Measurements from ENCODE around the gene ELL2.
A peak's percentile ranks its signal among the peaks of the same experiment; 100 is the strongest.
"Not testable (repeated sequence)": the region's sequence is repeated elsewhere in the genome, so short reads cannot be mapped to it uniquely, and the experiment has no call there.

ELL2 gene

GRCh38 chr5:95859661-95860060 is 102.0 kb downstream of the ELL2 start:
- no peak for DNase-seq (ENCODE audit: low read depth)

DNA sequence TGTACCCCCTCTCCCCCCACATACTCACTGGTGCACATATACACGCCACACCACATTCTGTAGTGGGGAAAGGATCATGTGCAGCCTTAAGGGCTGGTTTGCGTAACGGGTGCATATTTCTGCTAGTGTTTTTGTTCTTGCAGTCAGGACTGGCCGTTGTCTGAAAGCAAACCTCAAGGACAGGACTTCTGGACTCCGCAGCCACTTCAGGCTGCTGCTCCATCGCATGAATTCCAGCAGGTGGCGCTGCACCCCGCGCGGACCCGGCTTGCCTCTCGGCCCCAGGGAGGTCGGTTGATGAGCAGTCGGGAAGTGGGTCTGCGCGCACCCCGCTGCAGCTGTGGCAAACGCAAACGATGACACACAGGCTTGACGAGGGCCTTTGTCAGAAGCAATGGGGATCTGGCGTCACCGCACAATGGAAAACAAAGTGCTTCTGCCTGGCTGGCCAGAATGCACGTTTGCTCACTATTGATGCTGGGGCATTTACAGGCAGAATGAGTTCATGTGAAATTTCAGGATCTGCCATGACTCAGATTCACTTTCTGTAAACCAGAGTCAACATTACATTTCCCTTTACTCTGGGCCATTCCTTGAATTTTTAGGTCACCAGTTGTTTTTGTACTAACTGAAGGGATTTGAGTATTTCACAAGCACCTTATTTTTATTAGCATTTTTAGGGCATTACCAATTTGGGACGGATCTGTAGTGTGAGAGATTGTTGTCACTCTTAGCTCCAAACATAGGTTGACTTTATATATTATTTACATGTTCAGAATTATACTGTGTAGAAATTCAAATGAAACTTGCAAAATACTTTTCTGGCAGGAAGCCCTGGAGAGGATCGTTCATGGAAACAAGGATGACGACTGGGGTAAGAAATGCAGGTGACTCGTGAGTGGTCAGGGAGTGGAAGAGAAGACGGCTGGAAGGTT is 102.7 kb downstream of the ELL2 start:
- DNase-seq (ENCODE audit: low read depth) = peak; percentile 92

DNA sequence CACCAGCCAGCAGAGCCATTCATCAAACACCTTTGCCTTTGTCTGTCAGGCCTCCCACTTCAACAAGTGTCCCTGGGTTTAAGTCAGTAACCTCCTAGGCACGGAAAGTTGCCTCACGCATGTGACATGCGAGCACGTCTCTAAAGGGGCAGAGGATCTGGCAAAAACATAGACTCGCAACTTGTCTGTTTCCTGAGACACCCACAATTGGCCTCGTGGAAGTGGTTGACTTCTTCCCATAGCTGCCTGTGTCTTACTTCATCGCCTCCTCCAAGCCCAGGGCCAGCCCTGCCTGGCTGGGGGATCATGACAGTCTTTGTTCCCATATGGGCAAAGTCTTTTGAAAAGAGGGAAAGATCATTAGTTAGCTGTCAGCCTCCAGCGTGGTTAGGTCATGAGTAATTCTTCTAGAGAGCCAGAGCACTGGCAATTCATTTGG is 103.6 kb downstream of the ELL2 start:
- no peak for DNase-seq (ENCODE audit: low read depth)

DNA sequence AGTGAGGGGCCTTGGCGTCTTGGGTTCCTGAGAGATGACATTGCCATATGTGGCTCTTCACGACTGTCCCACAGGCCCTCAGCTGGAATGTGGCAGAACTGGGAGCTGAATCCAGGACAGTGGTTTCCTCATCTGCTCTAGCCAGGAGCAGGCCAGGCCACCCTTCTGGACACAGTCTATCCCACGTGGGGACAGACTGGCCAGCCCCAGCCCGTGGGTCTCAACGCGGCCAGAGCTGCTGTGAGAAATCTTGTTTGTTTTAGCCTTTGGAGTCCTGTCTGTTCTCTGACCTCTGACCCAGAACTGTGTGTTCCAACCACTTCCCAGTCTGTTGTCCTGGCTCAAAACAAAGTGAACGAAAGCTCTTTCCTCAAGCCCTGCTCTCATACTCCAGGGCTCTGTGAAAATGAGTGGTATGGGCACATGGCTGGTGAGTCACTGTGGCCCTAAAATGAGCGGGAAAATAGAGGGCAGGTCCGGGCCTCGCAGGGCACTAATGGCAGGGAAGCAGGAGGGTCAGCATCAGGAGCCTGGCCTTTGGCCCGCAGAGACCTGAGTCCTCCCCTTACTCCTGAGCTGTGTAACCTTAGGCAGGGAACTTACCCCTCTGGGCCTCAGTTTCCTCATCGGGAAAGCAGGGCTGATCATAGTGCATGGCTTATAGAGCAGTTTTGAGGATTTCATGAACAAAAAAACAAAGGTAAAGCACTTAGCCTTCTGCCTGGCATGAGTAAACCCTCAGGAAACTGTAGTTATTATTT is 104.3 kb downstream of the ELL2 start:
- DNase-seq (ENCODE audit: low read depth) = no peak

DNA sequence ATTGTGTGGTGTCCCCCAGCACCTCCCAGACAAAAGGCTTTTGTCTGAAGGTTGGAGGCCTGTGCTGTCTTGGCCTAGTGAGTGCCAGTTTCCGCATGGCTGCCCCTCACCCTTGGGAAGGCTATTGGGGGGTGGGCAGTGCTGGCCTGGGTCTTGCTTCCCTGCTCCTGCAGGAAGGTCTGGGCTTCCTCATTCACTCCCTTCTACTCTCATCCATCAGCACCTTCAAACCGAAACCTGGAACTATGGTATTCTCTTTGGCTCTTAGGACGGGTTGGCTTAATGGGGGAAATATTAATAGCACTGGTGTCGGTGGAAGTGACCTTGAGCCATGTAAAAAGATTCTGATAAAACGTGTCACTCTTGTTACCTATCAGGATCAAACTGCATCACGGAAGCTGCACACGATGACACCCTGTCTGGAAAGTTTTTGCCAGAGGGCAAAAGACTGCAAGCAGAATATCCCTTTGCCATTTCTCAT is 105.1 kb downstream of the ELL2 start:
- no peak for DNase-seq (ENCODE audit: low read depth)

DNA sequence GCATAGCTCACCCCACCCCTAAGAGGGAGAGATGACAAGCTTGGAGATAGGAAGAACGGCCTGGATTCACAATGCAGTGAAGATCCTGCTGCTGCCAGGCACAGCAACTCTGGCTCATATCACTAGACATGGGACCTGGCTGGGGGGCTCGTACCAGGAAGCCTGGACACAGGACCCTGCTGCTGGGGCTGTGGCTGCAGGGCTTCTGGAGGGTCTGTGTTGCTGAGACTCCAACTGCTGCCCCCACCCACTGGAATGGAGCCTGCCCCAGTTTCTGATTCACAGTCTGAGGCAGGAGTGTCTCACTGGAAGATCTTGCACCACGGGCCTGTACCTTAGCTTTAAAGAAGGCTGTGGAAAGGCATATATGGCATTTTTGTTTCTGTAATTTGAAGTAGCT is 108.2 kb downstream of the ELL2 start:
- no peak for DNase-seq (ENCODE audit: low read depth)

- no peak for DNase-seq (ENCODE audit: low read depth)
These were observed 109.1 kb downstream of the ELL2 start for GRCh38 chr5:95852567-95852966.

GRCh38 chr5:95851141-95851540 is 110.5 kb downstream of the ELL2 start:
- not testable (repeated sequence) for DNase-seq (ENCODE audit: low read depth)

DNA sequence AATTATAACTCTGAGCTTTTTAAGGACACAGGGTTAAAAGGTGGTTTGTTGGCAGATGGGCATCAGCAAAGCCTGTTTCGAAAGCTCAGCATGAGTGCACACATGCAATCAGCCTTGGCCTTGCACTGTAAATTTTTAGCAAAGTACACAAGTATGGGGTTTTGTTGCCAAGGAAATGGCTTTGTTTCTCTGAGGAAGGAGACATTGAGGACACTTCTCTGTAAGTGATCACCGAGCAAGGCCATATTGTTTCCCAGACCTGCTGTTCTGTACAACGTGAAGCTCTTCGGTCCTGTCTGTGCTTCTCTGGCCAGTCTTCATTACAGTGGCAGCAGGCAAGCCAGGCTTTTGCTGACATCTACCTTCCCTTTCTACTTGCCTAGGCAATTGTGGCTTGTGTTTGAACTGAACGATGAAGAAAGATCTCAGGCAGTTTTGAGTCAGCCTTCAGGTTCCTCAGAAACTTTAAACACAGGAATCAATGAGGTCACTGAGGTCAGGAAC is 111.2 kb downstream of the ELL2 start:
- no peak for DNase-seq (ENCODE audit: low read depth)

DNA sequence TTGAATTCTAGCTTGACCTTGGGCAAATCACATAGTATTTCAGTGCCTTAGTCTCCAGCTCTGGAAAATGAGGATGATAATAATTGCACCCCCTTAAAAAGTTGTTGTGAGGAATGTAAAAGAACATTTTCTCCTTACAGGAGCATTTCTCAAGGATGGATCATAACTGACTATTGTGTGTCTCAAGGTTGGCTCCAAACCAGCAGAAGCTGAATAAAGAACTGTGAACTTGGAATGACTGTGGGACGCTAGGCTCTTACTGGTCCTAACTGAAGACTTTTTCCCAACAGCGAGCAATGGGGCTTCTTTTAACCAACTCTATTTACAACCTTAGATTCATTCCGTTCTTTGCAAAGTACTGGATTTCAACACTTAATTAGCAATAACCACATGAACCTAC is 113.0 kb downstream of the ELL2 start:
- no peak for DNase-seq (ENCODE audit: low read depth)

GRCh38 chr5:95847261-95847592 is 114.4 kb downstream of the ELL2 start:
- DNase-seq (ENCODE audit: low read depth) = no peak

DNA sequence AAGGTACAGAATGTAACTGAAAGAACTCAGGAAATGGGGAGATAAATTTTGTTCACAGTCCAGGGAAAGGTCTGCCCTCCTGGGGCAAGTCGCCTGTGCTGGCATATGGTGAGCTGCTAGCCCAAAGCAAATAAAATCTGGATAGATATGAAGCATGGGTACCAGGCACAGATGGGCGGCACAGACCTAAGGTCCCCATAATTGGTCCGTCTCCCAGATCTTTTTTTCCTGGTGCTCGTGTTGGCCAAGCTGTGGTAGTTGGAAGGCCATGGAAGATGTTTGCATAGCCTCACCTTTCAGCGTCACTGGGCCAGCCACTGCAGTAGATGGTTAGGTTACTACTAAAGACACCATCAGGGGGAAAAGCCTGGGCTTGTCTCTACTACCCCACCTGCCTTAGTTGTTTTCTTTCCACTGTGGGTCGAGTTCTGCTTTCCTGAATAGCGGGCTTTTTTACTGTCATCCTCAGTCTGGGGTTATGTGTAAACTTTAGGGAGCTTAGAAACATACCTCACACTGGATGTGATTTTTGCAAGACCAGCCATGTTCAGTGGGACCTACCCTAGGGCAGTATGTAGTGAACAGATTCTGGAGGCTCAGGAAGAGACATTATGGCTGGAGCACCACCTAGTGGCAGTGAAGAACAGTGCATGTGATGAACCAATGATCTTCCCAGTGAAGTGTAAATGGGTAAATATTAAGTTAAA is 114.9 kb downstream of the ELL2 start:
- DNase-seq (ENCODE audit: low read depth) = no peak

DNA sequence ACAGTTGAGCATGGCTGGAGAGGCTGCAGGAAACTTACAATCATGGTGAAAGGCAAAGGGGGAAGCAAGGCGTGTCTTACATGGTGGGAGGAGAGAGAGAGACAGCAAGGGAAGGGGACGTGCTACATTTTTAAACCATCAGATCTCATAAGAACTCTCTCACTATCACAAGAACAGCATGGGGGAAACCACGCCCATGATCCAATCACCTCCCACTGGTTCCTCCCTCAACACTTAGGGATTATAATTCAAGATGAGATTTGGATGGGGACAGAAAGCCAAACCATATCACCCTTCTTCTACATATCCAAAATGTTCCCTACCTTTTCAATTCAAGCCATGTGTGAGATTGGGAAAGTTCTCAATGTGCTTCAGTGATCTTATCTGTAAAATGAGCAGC is 116.3 kb downstream of the ELL2 start:
- no peak for DNase-seq (ENCODE audit: low read depth)

GRCh38 chr5:95843733-95844223 is 117.9 kb downstream of the ELL2 start:
- no peak for DNase-seq (ENCODE audit: low read depth)

DNA sequence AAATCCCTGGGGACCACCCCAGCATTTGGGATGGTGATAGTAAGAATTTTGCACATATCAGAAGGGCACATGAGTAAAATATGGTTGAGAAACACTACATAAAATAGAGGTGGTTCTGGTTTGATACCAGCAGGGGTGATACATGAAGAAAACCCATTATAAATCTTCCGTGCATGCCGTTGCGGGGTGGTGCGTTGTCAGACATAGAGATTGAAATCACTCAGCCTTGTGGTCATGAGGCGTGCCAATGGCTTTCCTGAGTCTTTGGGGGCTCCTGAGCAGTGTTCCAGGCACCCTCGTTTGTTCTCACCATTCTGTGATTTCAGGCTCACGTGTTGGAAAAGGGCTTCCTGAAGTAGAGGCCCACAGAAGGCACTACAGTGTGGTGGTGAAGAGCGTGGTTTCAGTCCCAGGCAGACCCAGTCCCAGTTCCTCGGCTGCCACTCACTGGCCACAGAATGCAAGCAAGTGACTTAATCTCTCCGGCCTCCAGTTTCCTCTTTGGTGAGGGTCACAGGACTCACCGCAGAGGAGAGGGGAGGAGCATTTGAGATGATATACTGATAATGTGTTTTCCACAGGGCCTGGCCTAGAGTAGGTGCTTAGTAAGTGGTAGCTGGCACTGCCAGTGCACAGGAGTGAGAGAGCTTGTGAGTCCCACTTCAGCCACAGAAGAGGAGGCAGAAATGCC is 118.7 kb downstream of the ELL2 start:
- peak; percentile 61 for DNase-seq (ENCODE audit: low read depth)

DNA sequence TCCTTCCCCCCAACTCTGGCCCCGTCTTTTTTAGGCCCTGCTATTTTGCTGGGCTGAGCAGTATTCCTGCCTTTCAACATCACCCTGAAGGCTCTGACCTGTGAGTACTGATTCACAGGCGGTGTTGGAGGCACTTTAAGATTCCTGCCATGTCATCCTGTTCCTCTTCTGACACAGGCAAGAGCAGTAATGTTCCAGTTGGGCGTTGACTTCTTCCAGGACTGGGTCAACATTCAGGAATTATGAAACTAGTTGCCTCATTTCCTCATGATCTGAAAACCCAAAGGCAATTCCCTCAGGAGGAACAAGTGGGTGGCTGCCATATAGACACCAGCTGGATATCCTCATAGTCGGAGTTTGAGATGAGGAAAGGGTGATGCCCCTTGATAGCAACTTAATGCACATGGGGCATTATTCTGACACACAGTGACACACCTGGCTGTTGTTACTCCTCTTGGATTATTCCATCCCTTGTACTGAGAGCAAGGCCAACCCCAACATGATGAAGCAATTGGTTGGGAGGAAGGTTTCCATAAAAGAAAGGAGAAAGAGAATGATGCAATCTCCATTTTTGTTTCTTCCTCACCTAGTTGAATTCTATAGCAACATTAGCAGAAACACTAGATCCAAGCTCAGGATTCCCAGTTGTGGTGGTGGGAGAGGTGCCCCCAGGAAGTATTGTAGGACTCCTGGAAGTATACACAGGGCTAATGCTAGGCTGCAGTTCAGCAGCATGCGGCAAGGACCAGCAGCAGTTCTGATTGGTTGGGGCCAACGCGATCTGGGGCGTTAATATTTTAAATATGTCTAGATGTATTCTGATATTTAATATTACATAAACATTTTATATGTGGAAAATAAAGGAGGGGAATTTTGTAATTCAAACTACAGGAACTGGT is 119.5 kb downstream of the ELL2 start:
- no peak for DNase-seq (ENCODE audit: low read depth)

DNA sequence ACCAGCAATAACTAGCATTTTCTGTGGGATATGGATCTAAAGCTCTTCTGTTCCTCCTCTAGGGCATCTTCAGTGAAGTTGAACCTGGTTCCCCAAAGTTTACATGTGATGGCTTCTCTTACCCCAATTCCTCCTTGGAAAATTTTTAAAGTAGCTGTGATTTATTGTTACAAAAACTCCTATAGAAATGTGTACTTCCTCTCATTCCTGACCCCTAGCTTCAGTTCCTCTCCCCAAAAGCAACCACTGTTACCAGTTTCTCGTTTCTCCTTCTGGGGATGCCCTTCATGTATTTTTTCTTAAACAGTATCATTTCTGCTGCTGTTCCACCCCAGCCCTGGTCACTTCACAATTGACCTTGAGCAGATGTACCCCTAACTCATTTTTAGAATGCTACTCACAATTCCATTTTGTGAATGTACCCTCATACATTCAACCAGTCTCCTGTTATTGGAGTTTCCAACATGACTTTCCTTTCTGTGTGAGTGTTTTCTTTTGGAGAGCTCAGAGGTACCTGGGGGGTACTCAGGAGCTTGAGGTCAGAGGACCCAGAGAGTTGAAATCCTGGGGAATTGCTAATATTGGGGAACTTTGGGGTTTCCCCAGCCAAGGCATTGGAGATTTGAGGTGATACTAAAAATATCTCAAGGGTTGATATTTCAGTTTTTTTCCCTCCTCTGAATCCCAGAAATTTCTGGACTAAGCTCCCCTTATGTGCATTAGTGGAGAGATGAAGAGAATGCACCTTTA is 120.5 kb downstream of the ELL2 start:
- DNase-seq (ENCODE audit: low read depth) = no peak

- DNase-seq (ENCODE audit: low read depth) = no peak
These were observed 122.0 kb downstream of the ELL2 start for GRCh38 chr5:95839658-95840057.

GRCh38 chr5:95838556-95838955 is 123.1 kb downstream of the ELL2 start:
- DNase-seq (ENCODE audit: low read depth) = no peak

All from activated T-cell treated with anti-CD3 and anti-CD28 coated beads for 48 hours (primary cell).